ENCODE measurements around the gene HM13.
"Not testable (repeated sequence)": the region's sequence is repeated elsewhere in the genome, so short reads cannot be mapped to it uniquely, and the experiment has no call there.

The HM13 gene

DNA sequence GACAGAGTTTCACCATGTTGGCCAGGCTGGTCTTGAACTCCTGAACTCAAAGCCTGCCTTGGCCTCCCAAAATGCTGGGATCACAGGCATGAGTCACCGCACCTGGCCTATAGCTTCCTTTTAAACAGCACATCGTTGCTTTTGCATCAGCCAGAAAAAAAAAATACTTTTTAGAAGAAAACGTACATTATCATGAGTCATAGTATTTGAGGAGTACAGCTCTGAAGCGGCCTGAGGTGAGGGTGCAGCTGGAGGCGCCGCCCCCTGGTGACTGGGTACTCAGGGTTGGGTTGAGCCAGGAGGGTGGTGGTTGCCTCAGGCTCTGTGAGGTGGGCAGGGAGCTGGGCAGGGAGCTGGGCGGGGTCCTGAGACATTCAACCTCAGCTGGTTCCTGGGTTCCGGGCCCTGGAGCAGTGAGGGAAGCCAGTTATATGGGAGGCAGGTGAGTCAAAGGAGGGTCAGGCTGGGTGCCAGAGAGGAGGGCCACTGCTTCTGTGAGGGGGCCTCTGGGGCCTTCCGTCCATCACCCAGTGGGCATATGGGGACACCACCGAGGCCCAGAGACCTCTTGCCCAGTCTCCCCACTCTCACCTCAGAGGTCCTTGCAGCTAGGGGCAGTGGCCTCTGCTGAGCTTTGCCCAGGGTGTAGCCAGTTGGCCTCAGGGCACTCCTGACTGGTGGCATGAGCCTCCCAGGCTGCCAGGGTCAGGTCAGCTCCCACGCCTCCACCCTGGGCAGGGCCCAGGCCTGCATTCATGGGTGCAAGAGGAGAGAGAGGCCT, 79.2 kb downstream of the HM13 start:
- peak; percentile 100 for DNase-seq (ENCODE audit: low read depth)

GRCh38 chr20:31594002-31594557, 79.8 kb downstream of the HM13 start:
- no peak for DNase-seq (ENCODE audit: low read depth)

DNA sequence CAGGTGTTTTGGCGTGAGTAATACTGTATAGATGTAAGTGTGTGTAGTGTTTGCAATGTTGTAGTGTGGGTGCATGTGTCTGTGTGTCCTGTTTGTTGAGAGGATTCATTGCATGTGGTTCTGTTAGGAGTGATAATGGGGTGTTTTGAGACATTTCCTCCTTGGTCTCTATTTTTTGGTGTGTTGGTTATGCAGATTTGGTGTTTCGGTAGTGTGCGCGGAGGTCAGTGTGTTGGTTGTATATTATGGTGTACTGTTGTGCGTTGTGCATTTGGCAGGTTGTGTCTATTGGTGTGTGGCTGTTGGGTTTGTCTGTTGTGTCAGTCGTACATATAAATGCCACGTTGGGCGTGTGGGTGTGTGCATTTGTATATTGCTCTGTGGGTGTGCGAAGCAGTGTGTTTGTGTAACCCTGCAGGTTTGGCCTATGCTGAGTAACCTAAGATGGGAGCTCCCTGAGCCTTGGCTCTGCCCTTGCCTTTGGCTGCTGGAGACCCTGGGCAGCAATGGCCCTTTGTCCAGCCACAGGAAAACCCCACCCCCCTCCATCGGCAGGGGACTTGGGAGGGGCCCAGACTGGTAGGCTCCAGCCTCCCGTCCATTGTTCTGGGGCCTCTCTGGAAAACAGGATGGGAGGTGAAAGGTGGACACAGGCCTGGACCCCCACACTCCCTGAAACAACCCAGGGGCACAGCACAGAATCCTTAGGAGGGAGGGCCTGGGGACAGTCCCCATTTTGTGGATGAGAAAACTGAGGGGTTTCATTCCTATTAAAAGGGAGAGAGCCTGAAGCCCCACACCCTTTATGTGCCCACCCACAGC, 80.5 kb downstream of the HM13 start:
- peak; percentile 39 for DNase-seq (ENCODE audit: low read depth)

DNA sequence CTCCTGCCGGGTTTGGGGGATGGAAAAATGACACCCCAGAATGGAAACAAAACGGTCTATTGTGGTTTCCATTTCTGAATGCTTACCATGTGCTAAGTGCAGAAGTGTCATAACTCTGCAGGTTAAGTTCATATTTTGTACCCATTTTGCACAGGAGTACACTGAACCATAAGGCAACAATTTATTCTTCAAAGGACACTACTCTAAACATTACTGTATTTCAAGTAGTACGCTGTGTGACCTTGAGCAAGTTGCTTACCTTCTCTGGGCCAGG, 81.1 kb downstream of the HM13 start:
- DNase-seq (ENCODE audit: low read depth), result no peak

GRCh38 chr20:31595654-31596411, 81.6 kb downstream of the HM13 start:
- DNase-seq (ENCODE audit: low read depth), result peak; percentile 100

DNA sequence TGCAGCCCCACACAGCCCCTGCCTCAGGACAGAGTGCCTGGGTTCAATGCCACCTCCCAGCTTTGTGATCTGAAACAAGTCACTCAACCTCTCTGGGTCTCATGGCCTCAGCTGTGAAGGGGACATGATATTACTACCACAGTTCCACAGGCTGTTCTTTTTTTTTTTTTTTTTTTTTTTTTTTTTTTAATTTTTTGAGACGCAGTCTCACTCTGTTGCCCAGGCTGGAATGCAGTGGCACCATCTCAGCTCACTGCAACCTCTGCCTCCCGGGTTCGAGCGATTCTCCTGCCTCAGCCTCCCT, 82.1 kb downstream of the HM13 start:
- not testable (repeated sequence) for DNase-seq (ENCODE audit: low read depth)

DNA sequence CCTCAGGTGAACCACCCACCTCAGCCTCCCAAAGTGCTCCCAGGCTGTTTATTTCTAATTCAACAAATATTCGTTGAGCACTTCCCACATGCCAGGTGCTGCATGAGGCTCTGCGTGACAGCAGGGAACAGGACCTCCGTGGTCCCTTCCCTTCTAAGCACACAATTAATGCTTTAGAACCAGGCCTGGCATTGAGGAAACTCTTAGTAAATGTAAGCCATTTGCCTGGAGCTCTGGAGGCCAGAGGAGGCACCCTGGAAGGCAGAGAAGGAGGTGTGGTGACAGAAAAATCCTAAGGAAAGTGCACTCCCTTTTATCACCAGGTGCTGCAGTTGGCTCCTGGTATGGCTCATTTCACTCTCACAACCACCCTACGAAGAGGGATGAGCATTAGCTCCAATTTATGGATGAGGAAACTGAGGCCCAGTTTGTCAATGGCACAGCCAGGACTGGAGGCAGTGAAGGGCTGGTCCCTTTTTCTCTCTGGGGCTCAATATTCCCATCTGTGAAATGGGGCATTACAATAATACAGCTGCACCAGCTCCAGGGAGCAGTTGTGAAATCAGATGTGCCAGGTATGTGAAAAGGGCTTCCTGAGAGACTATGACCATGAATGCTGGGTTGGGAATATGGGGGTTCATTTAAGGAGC, 82.7 kb downstream of the HM13 start:
- no peak for DNase-seq (ENCODE audit: low read depth)

- DNase-seq (ENCODE audit: low read depth), result no peak
Measured at GRCh38 chr20:31597481-31597855, 83.2 kb downstream of the HM13 start.

DNA sequence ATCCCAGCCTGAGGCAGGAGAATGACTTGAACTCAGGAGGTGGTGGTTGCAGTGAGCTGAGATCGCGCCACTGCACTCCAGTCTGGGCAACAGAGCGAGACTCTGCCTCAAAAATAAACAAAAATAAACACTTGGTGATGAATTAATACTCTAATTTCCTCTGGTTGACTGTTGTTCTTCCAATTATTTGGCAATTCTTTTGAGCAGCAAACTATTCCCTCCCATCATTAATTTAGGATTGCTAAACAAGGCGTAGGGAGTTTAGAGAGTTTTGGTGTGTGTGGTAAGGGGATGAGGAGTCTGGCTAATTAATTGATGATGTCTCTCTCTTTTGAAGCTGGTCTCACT, 88.2 kb downstream of the HM13 start:
- DNase-seq (ENCODE audit: low read depth), result no peak

DNA sequence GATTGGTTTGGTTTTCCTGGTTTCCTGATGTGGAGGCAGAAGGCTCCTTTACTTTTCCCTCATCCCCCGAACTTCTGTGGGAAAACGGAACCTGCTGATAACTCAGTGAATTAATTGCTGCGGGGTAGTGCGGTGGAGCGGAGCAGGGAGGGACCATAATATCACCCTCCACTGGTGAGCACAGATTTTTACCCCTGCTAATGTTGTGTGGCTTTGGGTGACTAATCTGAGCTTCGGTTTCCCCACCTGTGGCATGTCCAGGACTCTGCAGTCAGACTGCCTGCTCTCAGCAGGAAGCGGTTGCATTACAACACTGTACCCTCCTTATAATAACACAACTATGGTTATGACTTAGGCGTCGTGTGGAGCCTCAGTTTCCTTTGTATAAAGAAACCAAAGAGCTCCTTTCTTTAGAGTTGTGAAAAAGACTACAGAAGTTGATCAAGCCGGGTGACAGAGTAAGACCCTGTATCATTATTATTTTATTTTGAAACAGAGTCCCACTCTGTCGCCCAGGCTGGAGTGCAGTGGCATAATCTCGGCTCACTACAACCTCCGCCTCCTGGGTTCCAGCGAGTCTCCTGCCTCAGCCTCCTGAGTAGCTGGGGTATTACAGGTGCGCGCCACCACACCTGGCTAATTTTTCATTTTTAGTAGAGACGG, 88.7 kb downstream of the HM13 start:
- peak; percentile 98 for DNase-seq (ENCODE audit: low read depth)

- DNase-seq (ENCODE audit: low read depth), result peak; percentile 100
Measured at GRCh38 chr20:31603822-31604566, 89.8 kb downstream of the HM13 start.

GRCh38 chr20:31604567-31605030, 90.4 kb downstream of the HM13 start:
- no peak for DNase-seq (ENCODE audit: low read depth)

GRCh38 chr20:31605031-31605901, 91.0 kb downstream of the HM13 start, which contains the start of gene ID1:
ID1 (plus strand) TSS chr20:31605289; CDS start chr20:31605388, 99 bp downstream.
- DNase-seq (ENCODE audit: low read depth), result peak; percentile 100

DNA sequence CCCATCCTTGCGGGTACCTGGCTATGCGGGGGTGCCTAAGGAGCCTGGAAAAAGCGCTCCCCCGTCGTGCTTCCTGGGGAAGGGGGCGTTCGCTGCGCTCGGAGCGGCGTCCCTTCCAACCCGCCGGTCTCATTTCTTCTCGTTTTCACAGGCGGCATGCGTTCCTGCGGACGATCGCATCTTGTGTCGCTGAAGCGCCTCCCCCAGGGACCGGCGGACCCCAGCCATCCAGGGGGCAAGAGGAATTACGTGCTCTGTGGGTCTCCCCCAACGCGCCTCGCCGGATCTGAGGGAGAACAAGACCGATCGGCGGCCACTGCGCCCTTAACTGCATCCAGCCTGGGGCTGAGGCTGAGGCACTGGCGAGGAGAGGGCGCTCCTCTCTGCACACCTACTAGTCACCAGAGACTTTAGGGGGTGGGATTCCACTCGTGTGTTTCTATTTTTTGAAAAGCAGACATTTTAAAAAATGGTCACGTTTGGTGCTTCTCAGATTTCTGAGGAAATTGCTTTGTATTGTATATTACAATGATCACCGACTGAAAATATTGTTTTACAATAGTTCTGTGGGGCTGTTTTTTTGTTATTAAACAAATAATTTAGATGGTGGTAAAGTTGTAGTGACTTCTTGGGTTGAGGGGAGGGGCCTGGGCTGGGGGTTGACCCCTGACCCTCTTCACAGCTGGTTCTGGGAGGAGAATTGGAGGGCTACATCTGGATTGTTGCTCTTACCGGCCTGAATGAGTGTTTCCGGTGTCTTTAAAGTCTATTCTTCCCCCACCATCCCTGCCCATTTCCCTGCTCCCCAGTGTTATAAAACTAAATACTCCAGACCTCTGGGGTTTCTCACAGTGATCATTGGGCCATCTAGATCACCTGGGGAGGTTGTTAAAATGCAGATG, 91.9 kb downstream of the HM13 start:
- peak; percentile 43 for DNase-seq (ENCODE audit: low read depth)

GRCh38 chr20:31606804-31607639, 92.8 kb downstream of the HM13 start:
- DNase-seq (ENCODE audit: low read depth), result peak; percentile 93

DNA sequence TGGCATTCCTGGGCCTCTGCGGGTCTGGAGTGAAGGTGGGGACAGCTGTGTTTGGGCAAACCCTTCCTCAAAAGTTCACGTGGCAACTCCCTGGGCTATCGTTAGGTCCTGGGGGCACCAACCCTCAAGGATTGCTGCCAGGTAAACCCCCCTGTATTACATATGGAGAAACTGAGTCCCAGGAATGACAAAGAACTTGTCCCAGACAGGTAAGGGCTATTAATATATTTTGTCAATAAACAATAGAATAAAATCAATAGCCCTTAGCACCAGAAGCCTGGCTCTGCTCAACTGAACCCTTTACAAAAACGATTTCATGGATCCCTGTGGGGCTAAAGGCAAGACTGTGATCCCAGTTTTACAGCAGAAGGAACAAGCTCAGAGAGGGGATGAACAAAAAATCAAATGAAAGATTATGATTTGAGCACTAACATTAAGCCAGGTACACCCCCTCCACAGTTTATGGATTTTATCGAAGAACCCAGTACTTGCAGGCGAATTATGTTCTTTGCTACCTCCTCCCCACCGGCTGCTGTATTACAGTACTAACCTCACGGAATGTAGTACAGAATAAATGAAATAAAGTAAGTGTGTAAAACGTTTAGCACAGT, 93.5 kb downstream of the HM13 start:
- peak; percentile 57 for DNase-seq (ENCODE audit: low read depth)

DNA sequence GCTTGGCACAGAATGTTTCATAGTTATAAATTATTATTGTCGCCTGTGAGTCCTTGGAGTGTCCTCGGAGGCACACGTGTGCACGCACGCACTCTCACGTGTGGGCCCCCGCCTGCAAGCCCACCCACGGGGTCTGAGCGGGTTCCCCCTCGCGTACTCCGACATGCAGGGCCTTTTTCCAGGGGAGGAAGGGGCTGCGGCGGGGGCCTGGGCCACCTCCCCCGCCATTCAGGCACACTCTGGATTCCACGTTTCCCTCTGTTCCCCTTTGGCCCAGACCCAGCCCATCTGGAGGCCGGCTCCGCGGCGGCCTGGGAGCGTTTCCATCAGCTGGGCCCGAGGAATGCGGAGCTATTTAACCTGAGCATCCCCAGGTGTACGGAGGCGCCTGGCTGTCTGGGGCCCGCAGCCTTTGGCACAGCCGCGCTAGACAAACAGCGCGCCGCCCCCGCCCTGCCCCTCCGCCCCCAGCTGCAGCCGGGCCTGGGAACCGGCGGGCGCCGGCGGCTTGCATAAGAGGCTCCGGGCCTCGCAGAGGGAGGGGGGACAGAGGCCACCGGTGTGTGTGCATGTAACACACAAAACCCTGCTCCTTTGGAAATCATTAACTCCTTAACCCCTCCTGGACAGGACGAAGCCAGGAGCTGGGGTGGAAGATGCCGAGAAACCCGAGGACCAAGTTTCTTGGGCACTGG, 94.2 kb downstream of the HM13 start:
- peak; percentile 67 for DNase-seq (ENCODE audit: low read depth)
